ENCODE data around the gene PKN2. TPM values are rescaled to one million over a fixed set of nuclear protein-coding genes. Genes with fewer than 3 reads are reported as not detected.

Gene PKN2
- total and polyA plus RNA-seq, 2 of the 4 experiments (the other 2 are of a cell fraction), result 12.7 to 22.2 TPM

- H3K27ac ChIP-seq (ENCODE audit: insufficient read depth, low read length), result peak overlapping the region; percentile 75
- peak overlapping the region; percentile 81; the same call in 1 of the 2 replicates for H3K56ac ChIP-seq (ENCODE audit: extremely low read depth, insufficient read depth, low read length)
- CTCF ChIA-PET, result interaction anchor here (0.9 to 2.6 kb wide), 4 partner anchors 11 to 51 kb away, joined by 4 to 10 read pairs (median 4); no protein-coding TSS in a partner anchor
- no peaks in the 10 kb centered on the region for H3K36me3 ChIP-seq (ENCODE audit: control insufficient read depth, insufficient read depth, low read length)
- intact Hi-C loops (cut with micrococcal nuclease), result loop anchor here (2.0 kb wide), 2 partner anchors 46 to 192 kb away; no protein-coding TSS in a partner anchor
- peak overlapping the region; percentile 32; the same call in 1 of the 2 replicates for H4K91ac ChIP-seq (ENCODE audit: insufficient read depth, low read depth, low read length)
- in situ Hi-C loops (cut with MboI; ENCODE audit: low sequenced_read_pairs), result no loop called here
- no peaks in the 10 kb centered on the region for H3K27me3 ChIP-seq (ENCODE audit: control insufficient read depth, insufficient read depth, low read length)
- H4K8ac ChIP-seq (ENCODE audit: low read depth in 2 of 2, low read length in 2 of 2), result peak overlapping the region; percentile 25 to 83; a peak in 3 of 4 replicates
- TF ChIP-seq MAZ (IDR thresholded peaks at IDR 0.05; ENCODE audit: borderline replicate concordance, low read depth, low read length) (peak; percentile 78; the same call in 1 of the 2 replicates), POLR2A (IDR thresholded peaks at IDR 0.05; ENCODE audit: low read depth, low read length) (no peak), USF2 (IDR thresholded peaks at IDR 0.05; ENCODE audit: low read depth, low read length) (no peak)
- no peaks in the 10 kb centered on the region for H3K9me1 ChIP-seq (ENCODE audit: insufficient read depth, low read length)
- peak overlapping the region; percentile 63 for H3K14ac ChIP-seq (replicated peaks; ENCODE audit: low read depth, low read length)
- H3K23ac ChIP-seq (ENCODE audit: low read depth, low read length), result peak overlapping the region; percentile 78
- no peak overlapping the region; the same call in 1 of the 2 replicates for H2AK5ac ChIP-seq (ENCODE audit: low read depth, low read length)
- no TSS peak for BruUV-seq (replicated peaks)
- no peak overlapping the region for H2BK20ac ChIP-seq (ENCODE audit: low read depth, low read length)
- no peak overlapping the region for H2BK15ac ChIP-seq (ENCODE audit: low read depth, low read length)
- ATAC-seq (ENCODE audit: low read depth), result peak; percentile 43
- peak overlapping the region; percentile 75 for H3K4me3 ChIP-seq (ENCODE audit: insufficient read depth, low read depth, low read length)
- peak overlapping the region; percentile 48 for H2BK5ac ChIP-seq (ENCODE audit: low read depth, low read length, poor library complexity, severe bottlenecking)
- no peak overlapping the region; the same call in 1 of the 2 replicates for H3K18ac ChIP-seq (ENCODE audit: low read depth, low read length)
- H4K5ac ChIP-seq (ENCODE audit: low read depth, low read length), result 0 out of 2 replicates have a peak overlapping the region, but pooled peaks have one; percentile 13
- H3K79me1 ChIP-seq (ENCODE audit: low read depth in 1 of 2, low read length in 2 of 2), result peaks cover 12 to 25% of the 10 kb centered on the region in 2 experiments; a peak in 3 of 4 replicates
- peak overlapping the region; percentile 93 for H2AFZ ChIP-seq (replicated peaks; ENCODE audit: low read length, poor library complexity)
- H3K9ac ChIP-seq (ENCODE audit: low read depth, low read length), result peak overlapping the region; percentile 74
- no peaks in the 10 kb centered on the region for H4K20me1 ChIP-seq (ENCODE audit: insufficient read depth, low read length)
- WGBS, 2 experiments (ENCODE audit: extremely low coverage in 2 of 2, insufficient read length in 1 of 2), result 0% methylated on average over 21 of the region's 58 CpGs; no CpG with 5 or more reads in 1 of the 2 experiments
- H3K4me1 ChIP-seq (ENCODE audit: control insufficient read depth, insufficient read depth, low read length), result no peaks in the 10 kb centered on the region
- H3K4me2 ChIP-seq (ENCODE audit: low read depth, low read length), result peak overlapping the region; percentile 86
- dilution Hi-C loops (cut with HindIII; ENCODE audit: low sequenced_read_pairs, unreplicated experiment), result no loop called here
- peak overlapping the region; percentile 81 for H2AK9ac ChIP-seq (replicated peaks; ENCODE audit: low read depth, low read length, poor library complexity)
- DNase-seq, result peak; percentile 45
- POLR2A ChIA-PET (ENCODE audit: unreplicated experiment), result interaction anchor here (0.7 to 0.9 kb wide), 2 partner anchors 11 to 723 kb away, joined by 3 read pairs; no protein-coding TSS in a partner anchor
- H3K4ac ChIP-seq (ENCODE audit: low read depth, low read length), result peak overlapping the region; percentile 73
- H2BK120ac ChIP-seq (ENCODE audit: low read depth, low read length), result peak overlapping the region; percentile 48
- no peaks in the 10 kb centered on the region for H3K9me3 ChIP-seq (ENCODE audit: control insufficient read depth, insufficient read depth, low read length)
Observed at GRCh38 chr1:88684482-88685258, 597 bp downstream of the PKN2 start.
